Spleen (tissue), 7 donors: ENCODE data around the gene NPEPL1.

Experiments
- CTCF ChIP-seq, 11 experiments: fragments of 200-600 bp in 7 of 11; fragments of 450-650 bp in 4 of 11; sonication (generic) in 4 of 11; IDR thresholded peaks in 8 of 11; conservative IDR thresholded peaks in 3 of 11; 1 replicate in 7 of 11; 2 replicates in 4 of 11; pipeline versions ENCODE4 v1.4.0 to v1.8.0; 2016 to 2021; ENCODE audit warnings: antibody characterized with exemption in 11 of 11, inconsistent platforms in 4 of 11, mild to moderate bottlenecking in 1 of 11
- POLR2A ChIP-seq, 3 donors: fragments of 450-650 bp; IDR thresholded peaks; one replicate each; pipeline ENCODE4 v1.5.1; 2017; ENCODE audit warnings: antibody characterized with exemption in 3 of 3, mild to moderate bottlenecking in 1 of 3
- POLR2AphosphoS5 ChIP-seq, 3 donors: sonication (generic); formaldehyde crosslinking; IDR thresholded peaks; one replicate each; pipeline ENCODE4 v1.5.1; 2017; ENCODE audit warnings: antibody characterized with exemption in 3 of 3
- donor health status: DM: no; HTN: no; CAD: no; lungs with moderate emphysema.
- donor health status: DM: no; HTN: no; CAD: no.
- donor health status: DM: no; HTN: no; CAD: no.

- peak in 1 of 3 donors; percentile 51 for TF ChIP-seq POLR2AphosphoS5 (IDR thresholded peaks at IDR 0.05)
- TF ChIP-seq CTCF (IDR thresholded peaks at IDR 0.05 in 8 of 11, conservative IDR thresholded peaks at IDR 0.05 in 3 of 11), result no peak
- TF ChIP-seq POLR2A (IDR thresholded peaks at IDR 0.05), result no peak
Observed at GRCh38 chr20:58697201-58697866, 4.7 kb downstream of the NPEPL1 start.
